HCT116 (cell line): ENCODE results near the gene CEP290. TPM values are rescaled to one million over a fixed set of nuclear protein-coding genes. Genes with fewer than 3 reads are reported as not detected.

ENCODE experiments used
- ATAC-seq: fragments of 200-7000 bp; cut with Tn5 transposase; 2 replicates; pipeline ENCODE4 v1.9.1; 2020; ENCODE audit warnings: mild to moderate bottlenecking, moderate library complexity
- BruUV-seq: library from RNA; stranded (reverse); fragments of 400-500 nt; replicated peaks from 2 replicates; lab custom pipeline; 2021; lab: Mats Ljungman, UMichigan
- CTCF ChIA-PET: fragments of 300-600 bp; sonication (Branson Sonifier 250); formaldehyde crosslinking; loops from one replicate; lab custom pipeline; 2021; ENCODE audit warnings: antibody characterized with exemption; lab: Charles Lee
- POLR2A ChIA-PET: fragments of 300-600, 350-600 bp; sonication (Branson Sonifier 250); formaldehyde crosslinking; loops from one replicate; lab custom pipeline; 2021; ENCODE audit warnings: antibody characterized with exemption; lab: Charles Lee
- RAD21 ChIA-PET, 2 experiments: fragments of 300-600 bp; sonication (Branson Sonifier 250); formaldehyde crosslinking; loops; one replicate each; lab custom pipeline; 2023; ENCODE audit warnings: low total read pairs in 2 of 2; ENCODE audit not compliant: uncharacterized antibody in 2 of 2, unreplicated experiment in 2 of 2, low non-redundant PET in 1 of 2; lab: Charles Lee
- DNase-seq: peaks from one replicate; pipeline ENCODE4 v3.0.0-alpha.2; 2010; ENCODE audit warnings: low read depth, low spot score
- H2AFZ ChIP-seq: fragments of 200-600 bp; shearing (Covaris generic), sonication (generic); 2 replicates; pipeline ENCODE4 v1.6.1; 2017; ENCODE audit warnings: low read depth, mixed run types, mixed read lengths, antibody characterized with exemption, low read length; ENCODE audit not compliant: poor library complexity, severe bottlenecking
- H3K27ac ChIP-seq: 2 replicates; pipeline ENCODE4 v1.5.1; 2012; ENCODE audit warnings: low read depth, low read length
- H3K27me3 ChIP-seq: fragments of 200-600 bp; sonication (generic); 2 replicates; pipeline ENCODE4 v1.6.1; 2016; ENCODE audit warnings: mixed run types, low read length, mixed read lengths; ENCODE audit not compliant: insufficient read depth
- H3K36me3 ChIP-seq, 2 experiments: fragments of 200-500 bp in 1 of 2; fragments of 200-600 bp in 1 of 2; sonication (Bioruptor generic) in 1 of 2; sonication (generic) in 1 of 2; 2 replicates each; pipeline versions ENCODE4 v1.5.1 to v1.6.1; 2014 to 2016; ENCODE audit warnings: low read length in 2 of 2, inconsistent platforms in 1 of 2, mixed read lengths in 1 of 2, mixed run types in 1 of 2; ENCODE audit not compliant: insufficient read depth in 2 of 2, control insufficient read depth in 1 of 2
- H3K4me1 ChIP-seq, 2 experiments: fragments of 200-600 bp in 1 of 2; sonication (generic) in 1 of 2; 2 replicates each; pipeline versions ENCODE4 v1.5.1 to v1.6.1; 2012 to 2017; ENCODE audit warnings: low read length in 2 of 2, inconsistent platforms in 1 of 2, mild to moderate bottlenecking in 1 of 2, mixed read lengths in 1 of 2, mixed run types in 1 of 2, moderate library complexity in 1 of 2; ENCODE audit not compliant: insufficient read depth in 2 of 2, control insufficient read depth in 1 of 2
- H3K4me2 ChIP-seq: fragments of 200-600 bp; sonication (generic); 2 replicates; pipeline ENCODE4 v1.6.1; 2017; ENCODE audit warnings: mixed run types, low read length, mixed read lengths
- H3K4me3 ChIP-seq, 2 experiments: fragments of 200-600 bp in 1 of 2; sonication (generic) in 1 of 2; replicated peaks in 1 of 2; 2 replicates each; pipeline ENCODE4 v1.5.1; 2011 to 2016; ENCODE audit warnings: low read length in 2 of 2, control low read depth in 1 of 2, low read depth in 1 of 2, mild to moderate bottlenecking in 1 of 2, mixed read lengths in 1 of 2, mixed run types in 1 of 2
- H3K79me2 ChIP-seq: fragments of 200-600 bp; sonication (generic); 2 replicates; pipeline ENCODE4 v1.6.1; 2017; ENCODE audit warnings: mild to moderate bottlenecking, mixed run types, low read length, moderate library complexity, mixed read lengths; ENCODE audit not compliant: insufficient read depth
- H3K9ac ChIP-seq: fragments of 200-600 bp; sonication (generic); 2 replicates; pipeline ENCODE4 v1.6.1; 2016; ENCODE audit warnings: low read length, mixed read lengths
- H3K9me2 ChIP-seq: fragments of 200-600 bp; sonication (generic), shearing (Covaris generic); 2 replicates; pipeline ENCODE4 v1.6.1; 2017; ENCODE audit warnings: mixed run types, mild to moderate bottlenecking, moderate library complexity; ENCODE audit not compliant: insufficient read depth
- H3K9me3 ChIP-seq, 2 experiments: fragments of 200-500 bp in 1 of 2; fragments of 200-600 bp in 1 of 2; sonication (Bioruptor generic) in 1 of 2; sonication (generic) in 1 of 2; 2 replicates each; pipeline ENCODE4 v1.6.1; 2014 to 2017; ENCODE audit warnings: low read length in 2 of 2, mixed read lengths in 2 of 2, inconsistent platforms in 1 of 2, low read depth in 1 of 2, mild to moderate bottlenecking in 1 of 2, mixed run types in 1 of 2, moderate library complexity in 1 of 2; ENCODE audit not compliant: control insufficient read depth in 1 of 2, insufficient read depth in 1 of 2
- H4K20me1 ChIP-seq: fragments of 200-600 bp; sonication (generic), shearing (Covaris generic); 2 replicates; pipeline ENCODE4 v1.6.1; 2017; ENCODE audit warnings: mixed run types, mild to moderate bottlenecking, moderate library complexity; ENCODE audit not compliant: insufficient read depth
- ATF3 ChIP-seq: IDR thresholded peaks from 2 replicates; pipeline ENCODE4 v1.6.1; 2012
- CBX3 ChIP-seq: IDR thresholded peaks from 2 replicates; pipeline ENCODE4 v1.6.1; 2012; ENCODE audit warnings: low read depth
- CEBPB ChIP-seq: IDR thresholded peaks from 2 replicates; pipeline ENCODE4 v1.6.1; 2012; ENCODE audit warnings: low read depth
- CTCF ChIP-seq, 3 experiments: fragments of 200-600 bp in 1 of 3; sonication (generic) in 1 of 3; IDR thresholded peaks in 2 of 3; conservative IDR thresholded peaks in 1 of 3; 2 replicates each; pipeline ENCODE4 v1.5.1; 2012 to 2017; ENCODE audit warnings: low read depth in 2 of 3, low read length in 2 of 3, antibody characterized with exemption in 1 of 3, borderline replicate concordance in 1 of 3, control low read depth in 1 of 3, mild to moderate bottlenecking in 1 of 3, mixed read lengths in 1 of 3, mixed run types in 1 of 3, moderate library complexity in 1 of 3; ENCODE audit not compliant: insufficient read depth in 1 of 3
- EGR1 ChIP-seq: IDR thresholded peaks from 2 replicates; pipeline ENCODE4 v1.6.1; 2012; ENCODE audit warnings: low read depth
- ELF1 ChIP-seq: IDR thresholded peaks from 2 replicates; pipeline ENCODE4 v1.6.1; 2012; ENCODE audit warnings: low read depth, borderline replicate concordance
- EZH2 ChIP-seq: fragments of 200-600 bp; sonication (generic); IDR thresholded peaks from 2 replicates; pipeline ENCODE4 v1.6.1; 2017; ENCODE audit warnings: antibody characterized with exemption, mixed run types
- EZH2phosphoT487 ChIP-seq: fragments of 200-600 bp; IDR thresholded peaks from 2 replicates; pipeline ENCODE4 v1.6.1; 2018; ENCODE audit warnings: antibody characterized with exemption, borderline replicate concordance
- MAX ChIP-seq: IDR thresholded peaks from 2 replicates; pipeline ENCODE4 v1.6.1; 2012
- POLR2A ChIP-seq: IDR thresholded peaks from 2 replicates; pipeline ENCODE4 v1.7.0; 2011; ENCODE audit warnings: borderline replicate concordance; ENCODE audit not compliant: insufficient read depth, insufficient read length; ENCODE audit errors: extremely low read depth
- POLR2AphosphoS5 ChIP-seq: IDR thresholded peaks from 2 replicates; pipeline ENCODE4 v1.6.1; 2011; ENCODE audit warnings: mild to moderate bottlenecking, low read depth, low read length, moderate library complexity
- REST ChIP-seq: IDR thresholded peaks from 2 replicates; pipeline ENCODE4 v1.6.1; 2012; ENCODE audit warnings: low read depth
- SIN3A ChIP-seq: IDR thresholded peaks from 2 replicates; pipeline ENCODE4 v1.6.1; 2012; ENCODE audit warnings: low read depth
- TCF7L2 ChIP-seq: IDR thresholded peaks from 2 replicates; pipeline ENCODE4 v1.7.0; 2011; ENCODE audit warnings: borderline replicate concordance, inconsistent platforms; ENCODE audit not compliant: insufficient read depth, insufficient read length; ENCODE audit errors: extremely low read depth
- YY1 ChIP-seq: IDR thresholded peaks from 2 replicates; pipeline ENCODE4 v1.6.1; 2011; ENCODE audit warnings: low read length, low read depth, moderate library complexity, mild to moderate bottlenecking; ENCODE audit not compliant: insufficient replicate concordance; ENCODE audit errors: extremely low read depth
- ZBTB33 ChIP-seq: IDR thresholded peaks from 2 replicates; pipeline ENCODE4 v1.6.1; 2011; ENCODE audit warnings: mild to moderate bottlenecking, low read length, moderate library complexity; ENCODE audit not compliant: insufficient replicate concordance; ENCODE audit errors: extremely low read depth
- ZNF274 ChIP-seq: fragments of 200-500 bp; sonication (Bioruptor generic); IDR thresholded peaks from 2 replicates; pipeline ENCODE4 v1.6.1; 2014; ENCODE audit warnings: mild to moderate bottlenecking, low read depth, low read length, inconsistent platforms
- intact Hi-C: fragments of 100-400 bp; cut with micrococcal nuclease; formaldehyde crosslinking; loops from 2 replicates; pipeline ENCODE4 v1.10.0; 2022
- total RNA-seq: library from RNA; stranded (reverse); gene quantifications from one replicate; pipeline ENCODE4 v1.2.1, GENCODE V29; 2021; ENCODE audit not compliant: unreplicated experiment

The CEP290 gene
- total RNA-seq, 1 experiment from 2014 or later, result 13.6 TPM

GRCh38 chr12:88067301-88067700 lies 74.6 kb downstream of the CEP290 start:
- no peak overlapping the region for H3K9ac ChIP-seq
- H2AFZ ChIP-seq, result no peak overlapping the region
- H3K9me3 ChIP-seq, result no peaks in the 10 kb centered on the region
- H3K36me3 ChIP-seq, result peaks cover 0 to 2% of the 10 kb centered on the region in 2 experiments; a peak in 1 of 4 replicates
- no peaks in the 10 kb centered on the region for H3K27me3 ChIP-seq
- H3K4me2 ChIP-seq, result no peak overlapping the region
- no peaks in the 10 kb centered on the region for H3K9me2 ChIP-seq
- RAD21 ChIA-PET, result no interaction called here
- no TSS peak for BruUV-seq
- no peaks in the 10 kb centered on the region for H4K20me1 ChIP-seq
- no peak for TF ChIP-seq CBX3
- no peak for TF ChIP-seq EZH2
- no peak for TF ChIP-seq ATF3
- no peak for TF ChIP-seq SIN3A
- no peak for TF ChIP-seq ELF1
- no peak for TF ChIP-seq EZH2phosphoT487
- no peak for TF ChIP-seq CTCF (IDR thresholded peaks at IDR 0.05 in 2 of 3, conservative IDR thresholded peaks at IDR 0.05 in 1 of 3; ENCODE audit: borderline replicate concordance in 1 of 3, insufficient read depth in 1 of 3, low read depth in 2 of 3, low read length in 2 of 3)
- no peak for TF ChIP-seq MAX
- TF ChIP-seq EGR1, result no peak
- TF ChIP-seq POLR2A, result no peak
- TF ChIP-seq ZNF274, result no peak
- no peak for TF ChIP-seq POLR2AphosphoS5
- no peak for TF ChIP-seq ZBTB33
- no peak for TF ChIP-seq TCF7L2
- TF ChIP-seq YY1, result no peak
- TF ChIP-seq CEBPB, result no peak
- no peak for TF ChIP-seq REST
- TF ChIP-seq, all 23 proteins: peak for 0
- ChIA-PET CTCF (no interaction called here), POLR2A (interaction anchor here (0.7 kb wide), 1 partner anchor 32 kb away, joined by 3 read pairs; a partner anchor contains a TSS)
- intact Hi-C loops, result no loop called here
- H3K79me2 ChIP-seq, result no peaks in the 10 kb centered on the region
- H3K4me3 ChIP-seq, result no peak overlapping the region
- peaks cover 0 to 9% of the 10 kb centered on the region in 2 experiments; a peak in 2 of 4 replicates for H3K4me1 ChIP-seq
- ATAC-seq, result no peak
- H3K27ac ChIP-seq, result no peak overlapping the region
- no peak for DNase-seq
